GM12878 (cell line): ENCODE results near the gene AP2S1. TPM values are rescaled to one million over a fixed set of nuclear protein-coding genes. Genes with fewer than 3 reads are reported as not detected.

Experiments
- ATAC-seq: fragments of 200-7000 bp; cut with Tn5 transposase; 3 replicates; pipeline ENCODE4 v1.9.1; 2020; ENCODE audit warnings: mild to moderate bottlenecking, moderate library complexity
- BruUV-seq: library from RNA; stranded (reverse); fragments of 400-500 nt; replicated peaks from 2 replicates; lab custom pipeline; 2021; lab: Mats Ljungman, UMichigan
- CTCF ChIA-PET: fragments of 300-600 bp; sonication (Branson Sonifier 250); formaldehyde crosslinking; extraction: SDS; loops from one replicate; lab custom pipeline; 2021; ENCODE audit warnings: inconsistent platforms; lab: Yijun Ruan, JAX
- POLR2A ChIA-PET: fragments of 350-600 bp; formaldehyde crosslinking; extraction: SDS; loops from one replicate; lab custom pipeline; 2021; ENCODE audit warnings: inconsistent platforms; lab: Charles Lee
- RAD21 ChIA-PET: fragments of 300-600 bp; sonication (Branson Sonifier 250); formaldehyde crosslinking; loops from one replicate; lab custom pipeline; 2023; ENCODE audit warnings: antibody characterized with exemption; ENCODE audit not compliant: unreplicated experiment; lab: Charles Lee
- SMC1A ChIA-PET: fragments of 300-600 bp; sonication (Branson Sonifier 250); formaldehyde crosslinking; loops from one replicate; lab custom pipeline; 2023; ENCODE audit not compliant: unreplicated experiment, uncharacterized antibody; lab: Charles Lee
- DNase-seq: peaks from one replicate; pipeline ENCODE4 v3.0.0-alpha.2; 2011; ENCODE audit warnings: low read depth, low spot score
- FAIRE-seq: peaks from 3 replicates; lab custom pipeline; 2011; peaks lifted over from hg19 to GRCh38; lab: Jason Lieb, UNC
- H2AFZ ChIP-seq: 2 replicates; pipeline ENCODE4 v1.6.0; 2011; ENCODE audit warnings: low read depth, low read length, control low read depth; ENCODE audit not compliant: control insufficient read depth
- H3K27ac ChIP-seq: 2 replicates; pipeline ENCODE4 v1.5.1; 2011; ENCODE audit warnings: control low read depth; ENCODE audit not compliant: control insufficient read depth, insufficient read depth
- H3K27me3 ChIP-seq, 2 experiments: replicated peaks in 1 of 2; 2 replicates each; pipeline versions ENCODE4 v1.6.0 to v1.6.1; 2011; ENCODE audit warnings: low read length in 1 of 2; ENCODE audit not compliant: control insufficient read depth in 2 of 2, insufficient read depth in 2 of 2
- H3K36me3 ChIP-seq, 2 experiments: 2 replicates each; pipeline ENCODE4 v1.5.1; 2011; ENCODE audit warnings: low read length in 1 of 2; ENCODE audit not compliant: control insufficient read depth in 2 of 2, insufficient read depth in 2 of 2
- H3K4me1 ChIP-seq: 2 replicates; pipeline ENCODE4 v1.6.1; 2011; ENCODE audit warnings: mild to moderate bottlenecking, low read length, moderate library complexity, mixed read lengths; ENCODE audit not compliant: control insufficient read depth, insufficient read depth
- H3K4me2 ChIP-seq: 2 replicates; pipeline ENCODE4 v1.6.0; 2011; ENCODE audit warnings: control low read depth; ENCODE audit not compliant: control insufficient read depth, insufficient read depth
- H3K4me3 ChIP-seq: fragments of 200-600 bp; sonication (generic); 2 replicates; pipeline ENCODE4 v1.5.1; 2016
- H3K79me2 ChIP-seq: 2 replicates; pipeline ENCODE4 v1.6.0; 2011; ENCODE audit warnings: low read length; ENCODE audit not compliant: control insufficient read depth, insufficient read depth
- H3K9ac ChIP-seq: 2 replicates; pipeline ENCODE4 v1.8.0; 2011; ENCODE audit warnings: low read length, control low read depth, mixed read lengths; ENCODE audit not compliant: control insufficient read depth, insufficient read depth
- H3K9me3 ChIP-seq: replicated peaks from 3 replicates; pipeline ENCODE4 v1.5.1; 2011; ENCODE audit warnings: mild to moderate bottlenecking, low read length; ENCODE audit not compliant: control insufficient read depth, insufficient read depth
- H4K20me1 ChIP-seq: 2 replicates; pipeline ENCODE4 v1.6.0; 2011; ENCODE audit not compliant: control insufficient read depth, insufficient read depth
- IKZF1 ChIP-seq: fragments of 450-650 bp; conservative IDR thresholded peaks from 2 replicates; pipeline ENCODE4 v1.6.1; 2017; ENCODE audit warnings: antibody characterized with exemption, mild to moderate bottlenecking
- IKZF2 ChIP-seq, 2 experiments: fragments of 450-650 bp; IDR thresholded peaks; 2 replicates each; pipeline ENCODE4 v1.6.1; 2017; ENCODE audit warnings: mild to moderate bottlenecking in 2 of 2, moderate library complexity in 2 of 2
- MAX ChIP-seq: IDR thresholded peaks from 2 replicates; pipeline ENCODE4 v1.6.1; 2012; ENCODE audit warnings: low read depth, low read length, improper control_type of control experiment
- MTA3 ChIP-seq: IDR thresholded peaks from 2 replicates; pipeline ENCODE4 v1.6.1; 2012; ENCODE audit warnings: low read length, inconsistent platforms, borderline replicate concordance
- NKRF ChIP-seq: fragments of 450-650 bp; conservative IDR thresholded peaks from 2 replicates; pipeline ENCODE4 v1.6.1; 2017; ENCODE audit warnings: mild to moderate bottlenecking, moderate library complexity
- NR2C1 ChIP-seq: fragments of 450-650 bp; IDR thresholded peaks from 2 replicates; pipeline ENCODE4 v1.6.1; 2017; ENCODE audit warnings: antibody characterized with exemption, mild to moderate bottlenecking, moderate library complexity
- NR2F1 ChIP-seq: fragments of 450-650 bp; conservative IDR thresholded peaks from 2 replicates; pipeline ENCODE4 v1.6.1; 2017; ENCODE audit warnings: mild to moderate bottlenecking
- POLR2A ChIP-seq: IDR thresholded peaks from 2 replicates; pipeline ENCODE4 v1.6.1; 2011; ENCODE audit warnings: low read depth, mild to moderate bottlenecking, low read length
- RUNX3 ChIP-seq: IDR thresholded peaks from 2 replicates; pipeline ENCODE4 v1.6.1; 2012; ENCODE audit warnings: low read length, inconsistent platforms
- WGBS: methylation state at CpG from one replicate; pipeline ENCODE4 v1.1.6; 2016; ENCODE audit warnings: low lambda C conversion rate; ENCODE audit not compliant: insufficient replicate concordance, insufficient coverage; ENCODE audit errors: missing lambda C conversion rate; 5-methylcytosine and 5-hydroxymethylcytosine counted together
- in situ Hi-C: fragments of 300-500 bp; cut with MboI; formaldehyde crosslinking; loops from 9 replicates; pipeline ENCODE4 v1.14.3; 2018; ENCODE audit warnings: mixed read lengths
- intact Hi-C: fragments of 100-400 bp; cut with micrococcal nuclease; formaldehyde crosslinking; loops from one replicate; pipeline ENCODE4 v1.14.2; 2022; ENCODE audit not compliant: unreplicated experiment
- polyA plus RNA-seq, 11 experiments: library from polyadenylated mRNA; depleted of rRNA in 4 of 11; unstranded in 6 of 11; stranded (reverse) in 5 of 11; fragments of >200 nt; fragmentation: Nextera tagmentation in 4 of 11; fragmentation: Illumina TruSeq in 1 of 11; extraction: Ambion mirVana in 4 of 11; extraction: Trizol in 1 of 11; gene quantifications; 1 replicate in 1 of 11; 2 replicates in 10 of 11; pipeline versions ENCODE4 v1.2.1 to v1.2.3, GENCODE V29; 2011 to 2016; ENCODE audit warnings: inconsistent platforms in 2 of 11, missing spikeins in 2 of 11, low read depth in 1 of 11
- total RNA-seq, 4 experiments: library from RNA; depleted of rRNA in 3 of 4; stranded (reverse); fragments of >200 nt in 3 of 4; fragmentation: Illumina TruSeq in 1 of 4; extraction: Trizol in 1 of 4; gene quantifications; 2 replicates each; pipeline versions ENCODE4 v1.2.1 to v1.2.3, GENCODE V29; 2013 to 2021

AP2S1 gene
- total and polyA plus RNA-seq, 10 of the 15 experiments (the other 5 are each of a cell fraction or from before 2014, with no cell fraction given) = 10.8 to 239 (median 104) TPM

- intact Hi-C loops = no loop called here
- Histone ChIP-seq H3K27me3 (no peaks in the 10 kb centered on the region), H3K36me3 (no peaks in the 10 kb centered on the region; a peak in 1 of 4 replicates), H3K4me2 (peak overlapping the region; percentile 75), H3K4me1 (peaks cover 5% of the 10 kb centered on the region; the same call in 1 of the 2 replicates), H3K9me3 (no peaks in the 10 kb centered on the region), H2AFZ (no peak overlapping the region), H3K27ac (peak overlapping the region; percentile 68), H3K9ac (peak overlapping the region; percentile 86), H3K79me2 (peaks cover 59% of the 10 kb centered on the region), H4K20me1 (peaks cover 6% of the 10 kb centered on the region), H3K4me3 (peak overlapping the region; percentile 77)
- TF ChIP-seq MAX (no peak), MTA3 (no peak), NR2F1 (peak; percentile 69), NR2C1 (peak; percentile 36; the same call in 1 of the 2 replicates), RUNX3 (no peak), NKRF (peak; percentile 52; the same call in 1 of the 2 replicates), IKZF1 (0 out of 2 replicates have a peak, but pooled peaks have one; percentile 17), IKZF2 (IDR thresholded peaks at IDR 0.05) (peak in 1 of 2 experiments; percentile 20; a peak in 1 of 4 replicates), POLR2A (0 out of 2 replicates have a peak, but pooled peaks have one; percentile 37)
- in situ Hi-C loops = no loop called here
- no TSS peak for BruUV-seq
- no peak for FAIRE-seq
- DNase-seq = no peak
- ChIA-PET CTCF (interaction anchor here (0.7 to 3.0 kb wide), 8 partner anchors 55 to 129 kb away, joined by 3 to 20 read pairs (median 4); no protein-coding TSS in a partner anchor), POLR2A (interaction anchor here (0.5 to 1.6 kb wide), 5 partner anchors 10 to 664 kb away, joined by 3 to 8 read pairs (median 4); no protein-coding TSS in a partner anchor), SMC1A (interaction anchor here (1.0 to 2.5 kb wide), 6 partner anchors 23 to 243 kb away, joined by 3 to 11 read pairs (median 4); no protein-coding TSS in a partner anchor), RAD21 (interaction anchor here (0.5 to 2.7 kb wide), 7 partner anchors 21 to 514 kb away, joined by 3 to 11 read pairs (median 5); no protein-coding TSS in a partner anchor)
- WGBS = 2% methylated on average over 19 of the region's 19 CpGs
- ATAC-seq = no peak
Observed at GRCh38 chr19:46861691-46862502, 11.3 kb upstream of the AP2S1 start.
